HepG2 (cell line): ENCODE measurements around the gene CACNB4. TPM values are rescaled to one million over a fixed set of nuclear protein-coding genes. Genes with fewer than 3 reads are reported as not detected.

Source experiments
- ARID5B ChIP-seq: IDR thresholded peaks from 2 replicates; pipeline ENCODE4 v1.4.0; 2020; ENCODE audit warnings: mild to moderate bottlenecking, missing genetic modification reagents
- ATAD3A ChIP-seq: sonication (generic); formaldehyde crosslinking; IDR thresholded peaks from 2 replicates; pipeline ENCODE4 v1.4.0; 2020; ENCODE audit warnings: missing genetic modification reagents
- ELF3 ChIP-seq: IDR thresholded peaks from 2 replicates; pipeline ENCODE4 v1.6.1; 2016; ENCODE audit warnings: missing genetic modification reagents, missing compliant biosample characterization
- FOXK1 ChIP-seq: sonication (generic); formaldehyde crosslinking; IDR thresholded peaks from 2 replicates; pipeline ENCODE4 v1.4.0; 2020; ENCODE audit warnings: low read depth, missing genetic modification reagents, borderline replicate concordance
- GMEB2 ChIP-seq: IDR thresholded peaks from 2 replicates; pipeline ENCODE4 v1.6.1; 2016; ENCODE audit warnings: missing biosample characterization, missing genetic modification reagents, low read depth
- HDAC2 ChIP-seq: sonication (generic); formaldehyde crosslinking; IDR thresholded peaks from 2 replicates; pipeline ENCODE4 v1.4.0; 2020; ENCODE audit warnings: missing genetic modification reagents
- KAT8 ChIP-seq: IDR thresholded peaks from 2 replicates; pipeline ENCODE4 v1.6.1; 2016; ENCODE audit warnings: missing genetic modification reagents, missing compliant biosample characterization
- MEIS1 ChIP-seq: sonication (generic); formaldehyde crosslinking; IDR thresholded peaks from 2 replicates; pipeline ENCODE4 v1.9.0; 2021; ENCODE audit warnings: mild to moderate bottlenecking, missing genetic modification reagents, moderate library complexity, borderline replicate concordance
- MLX ChIP-seq: IDR thresholded peaks from 2 replicates; pipeline ENCODE4 v1.6.1; 2016
- MNT ChIP-seq: fragments of 450-650 bp; IDR thresholded peaks from 2 replicates; pipeline ENCODE4 v1.6.1; 2016
- PLRG1 ChIP-seq: fragments of 450-650 bp; conservative IDR thresholded peaks from 2 replicates; pipeline ENCODE4 v1.6.1; 2016
- REST ChIP-seq, 2 experiments: IDR thresholded peaks; 2 replicates each; pipeline ENCODE4 v1.6.1; 2011 to 2012; ENCODE audit warnings: low read length in 2 of 2, borderline replicate concordance in 1 of 2, low read depth in 1 of 2, mild to moderate bottlenecking in 1 of 2, moderate library complexity in 1 of 2
- ZNF281 ChIP-seq: sonication (generic); formaldehyde crosslinking; IDR thresholded peaks from 2 replicates; pipeline ENCODE4 v1.4.0; 2020; ENCODE audit warnings: missing genetic modification reagents, borderline replicate concordance
- polyA plus RNA-seq, 8 experiments: library from polyadenylated mRNA; depleted of rRNA in 3 of 8; stranded (reverse) in 7 of 8; unstranded in 1 of 8; fragments of >200 nt; fragmentation: Illumina TruSeq in 4 of 8; extraction: Trizol in 4 of 8; gene quantifications; 2 replicates each; pipeline versions ENCODE4 v1.2.1 to v1.2.3, GENCODE V29; 2011 to 2016; ENCODE audit warnings: low read depth in 4 of 8, missing spikeins in 1 of 8, mixed read lengths in 1 of 8; ENCODE audit not compliant: insufficient read depth in 1 of 8
- total RNA-seq, 5 experiments: library from RNA; depleted of rRNA; stranded (reverse); fragments of >200 nt; fragmentation: Illumina TruSeq; extraction: Trizol; gene quantifications; 2 replicates each; pipeline ENCODE4 v1.2.3, GENCODE V29; 2016; ENCODE audit warnings: low read depth in 1 of 5

The CACNB4 gene
- total and polyA plus RNA-seq, 2 of the 13 experiments (the other 11 are each of a cell fraction or from before 2014, with no cell fraction given): 5.1 to 14.3 TPM

GRCh38 chr2:151842830-151843690 lies 255.8 kb downstream of the CACNB4 start (continued):
- TF ChIP-seq REST (IDR thresholded peaks at IDR 0.05; ENCODE audit: borderline replicate concordance in 1 of 2, low read depth in 1 of 2, low read length in 2 of 2) (0 out of 4 replicates have a peak, but pooled peaks of 1 of the 2 experiments have one; percentile 49), ELF3 (CRISPR knock-in tag) (peak; percentile 72; the same call in 1 of the 2 replicates), MEIS1 (CRISPR knock-in tag) (peak; percentile 27; the same call in 1 of the 2 replicates), MNT (no peak), ARID5B (peak; percentile 84), KAT8 (CRISPR knock-in tag) (peak; percentile 73), HDAC2 (CRISPR knock-in tag) (peak; percentile 73; the same call in 1 of the 2 replicates), PLRG1 (no peak), MLX (CRISPR knock-in tag) (peak; percentile 17; the same call in 1 of the 2 replicates), ZNF281 (no peak), GMEB2 (no peak), ATAD3A (CRISPR knock-in tag) (no peak), FOXK1 (no peak)
